Iris pigment epithelial cell (primary cell): ENCODE data around the gene AKNA.

Experiments
- DNase-seq: peaks from one replicate; pipeline ENCODE4 v3.0.0-alpha.2; 2011; ENCODE audit warnings: low read depth

Gene AKNA

GRCh38 chr9:114387680-114388356 lies at the start of gene AKNA:
TSS of gene AKNA (minus strand) at chr9:114387982. CDS start at chr9:114381333, 6,649 bp downstream.
- DNase-seq = peak; percentile 83

GRCh38 chr9:114437401-114437893 lies 49.7 kb upstream of the AKNA start:
- no peak for DNase-seq

GRCh38 chr9:114434878-114435311 lies 47.1 kb upstream of the AKNA start:
- DNase-seq = peak; percentile 31

GRCh38 chr9:114433720-114434255 lies 46.0 kb upstream of the AKNA start:
- no peak for DNase-seq

GRCh38 chr9:114433086-114433485 lies 45.3 kb upstream of the AKNA start:
- DNase-seq = no peak

GRCh38 chr9:114432323-114433067 lies 44.7 kb upstream of the AKNA start:
- no peak for DNase-seq

- no peak for DNase-seq
Measured at GRCh38 chr9:114431770-114432169, 44.0 kb upstream of the AKNA start.

GRCh38 chr9:114431003-114431402 lies 43.2 kb upstream of the AKNA start:
- DNase-seq = no peak

- no peak for DNase-seq
Measured at GRCh38 chr9:114430457-114430856, 42.7 kb upstream of the AKNA start.

- no peak for DNase-seq
Measured at GRCh38 chr9:114429488-114429887, 41.7 kb upstream of the AKNA start.

- DNase-seq = no peak
Measured at GRCh38 chr9:114428466-114428865, 40.7 kb upstream of the AKNA start.

- no peak for DNase-seq
Measured at GRCh38 chr9:114427644-114428043, 39.9 kb upstream of the AKNA start.

- DNase-seq = no peak
Measured at GRCh38 chr9:114426046-114426948, 38.5 kb upstream of the AKNA start.

GRCh38 chr9:114425126-114425525 lies 37.3 kb upstream of the AKNA start:
- no peak for DNase-seq

GRCh38 chr9:114424126-114424525 lies 36.3 kb upstream of the AKNA start:
- DNase-seq = no peak

GRCh38 chr9:114423181-114423580 lies 35.4 kb upstream of the AKNA start:
- no peak for DNase-seq

- DNase-seq = no peak
Measured at GRCh38 chr9:114421147-114421546, 33.4 kb upstream of the AKNA start.

- no peak for DNase-seq
Measured at GRCh38 chr9:114419796-114420195, 32.0 kb upstream of the AKNA start.

- DNase-seq = no peak
Measured at GRCh38 chr9:114418053-114418452, 30.3 kb upstream of the AKNA start.

- DNase-seq = peak; percentile 67
Measured at GRCh38 chr9:114417511-114417910, 29.7 kb upstream of the AKNA start.

- no peak for DNase-seq
Measured at GRCh38 chr9:114416906-114417305, 29.1 kb upstream of the AKNA start.

GRCh38 chr9:114416290-114416689 lies 28.5 kb upstream of the AKNA start:
- DNase-seq = no peak
